Keratinocyte (primary cell): ENCODE data around the gene SEC22A.

ENCODE experiments used
- EZH2 ChIP-seq: IDR thresholded peaks from one replicate; pipeline ENCODE4 v1.6.1; 2012; ENCODE audit warnings: inconsistent platforms, mild to moderate bottlenecking, low read length, moderate library complexity
- TF ChIP-seq, protein P1 (sequence below), 3 experiments: IDR thresholded peaks in 1 of 3; conservative IDR thresholded peaks in 1 of 3; optimal IDR thresholded peaks in 1 of 3; 2 replicates in 2 of 3; 3 replicates in 1 of 3; pipeline versions ENCODE3 to v1.5.1; 2011; ENCODE audit warnings: low read length in 3 of 3, mild to moderate bottlenecking in 3 of 3, moderate library complexity in 2 of 3, control low read depth in 1 of 3, inconsistent platforms in 1 of 3; ENCODE audit not compliant: insufficient read depth in 2 of 3; ENCODE audit errors: extremely low read depth in 1 of 3

DNA sequence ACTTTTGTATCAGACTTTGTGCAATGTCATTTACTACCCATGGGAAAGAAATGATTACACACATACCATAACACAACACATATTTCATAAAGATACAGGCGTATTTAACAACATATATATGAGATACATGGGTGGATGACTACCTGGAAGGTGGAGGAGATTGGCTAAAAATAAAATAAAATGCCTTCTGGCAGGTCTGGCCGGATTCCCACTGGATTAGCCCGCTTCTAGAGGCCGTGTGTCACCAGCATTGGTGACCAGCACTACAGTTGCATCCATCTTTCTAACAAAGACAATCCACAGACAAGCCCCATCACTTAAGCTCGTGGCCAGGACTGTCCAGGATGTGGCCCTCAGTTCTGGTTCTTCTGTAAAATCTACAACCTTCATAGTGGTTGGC is 21.0 kb upstream of the SEC22A start:
- TF ChIP-seq, protein P1, sequence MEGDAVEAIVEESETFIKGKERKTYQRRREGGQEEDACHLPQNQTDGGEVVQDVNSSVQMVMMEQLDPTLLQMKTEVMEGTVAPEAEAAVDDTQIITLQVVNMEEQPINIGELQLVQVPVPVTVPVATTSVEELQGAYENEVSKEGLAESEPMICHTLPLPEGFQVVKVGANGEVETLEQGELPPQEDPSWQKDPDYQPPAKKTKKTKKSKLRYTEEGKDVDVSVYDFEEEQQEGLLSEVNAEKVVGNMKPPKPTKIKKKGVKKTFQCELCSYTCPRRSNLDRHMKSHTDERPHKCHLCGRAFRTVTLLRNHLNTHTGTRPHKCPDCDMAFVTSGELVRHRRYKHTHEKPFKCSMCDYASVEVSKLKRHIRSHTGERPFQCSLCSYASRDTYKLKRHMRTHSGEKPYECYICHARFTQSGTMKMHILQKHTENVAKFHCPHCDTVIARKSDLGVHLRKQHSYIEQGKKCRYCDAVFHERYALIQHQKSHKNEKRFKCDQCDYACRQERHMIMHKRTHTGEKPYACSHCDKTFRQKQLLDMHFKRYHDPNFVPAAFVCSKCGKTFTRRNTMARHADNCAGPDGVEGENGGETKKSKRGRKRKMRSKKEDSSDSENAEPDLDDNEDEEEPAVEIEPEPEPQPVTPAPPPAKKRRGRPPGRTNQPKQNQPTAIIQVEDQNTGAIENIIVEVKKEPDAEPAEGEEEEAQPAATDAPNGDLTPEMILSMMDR (optimal IDR thresholded peaks at IDR 0.05 in 1 of 3, IDR thresholded peaks at IDR 0.05 in 1 of 3, conservative IDR thresholded peaks at IDR 0.05 in 1 of 3; ENCODE audit: extremely low read depth in 1 of 3, insufficient read depth in 2 of 3, low read length in 3 of 3): no peak
- TF ChIP-seq EZH2: no peak
